Measurements from ENCODE around the gene ALMS1.
"Not testable (repeated sequence)": the region's sequence is repeated elsewhere in the genome, so short reads cannot be mapped to it uniquely, and the experiment has no call there.

Gene ALMS1

GRCh38 chr2:73516033-73516432, 130.4 kb downstream of the ALMS1 start:
- H3K9me3 ChIP-seq (replicated peaks; ENCODE audit: low read length) = no peaks in the 10 kb centered on the region
- no peak overlapping the region for H3K4me3 ChIP-seq (ENCODE audit: low read length)
- H3K27me3 ChIP-seq (ENCODE audit: control insufficient read depth, insufficient read depth, low read length) = no peaks in the 10 kb centered on the region
- H3K36me3 ChIP-seq (ENCODE audit: insufficient read depth, low read length) = no peaks in the 10 kb centered on the region
- peaks cover 3% of the 10 kb centered on the region for H3K4me1 ChIP-seq (ENCODE audit: control insufficient read depth, insufficient read depth, low read length)
- H3K9ac ChIP-seq (ENCODE audit: low read depth, low read length) = no peak overlapping the region
- no peak overlapping the region for H3K4me2 ChIP-seq (ENCODE audit: low read length)

GRCh38 chr2:73528688-73529087, 143.1 kb downstream of the ALMS1 start:
- no peak overlapping the region for H3K4me2 ChIP-seq (ENCODE audit: low read length)
- peaks cover 6% of the 10 kb centered on the region for H3K9me3 ChIP-seq (replicated peaks; ENCODE audit: low read length)
- no peak overlapping the region for H3K4me3 ChIP-seq (ENCODE audit: low read length)
- H3K9ac ChIP-seq (ENCODE audit: low read depth, low read length) = no peak overlapping the region
- no peaks in the 10 kb centered on the region for H3K27me3 ChIP-seq (ENCODE audit: control insufficient read depth, insufficient read depth, low read length)
- no peaks in the 10 kb centered on the region for H3K36me3 ChIP-seq (ENCODE audit: insufficient read depth, low read length)
- H3K4me1 ChIP-seq (ENCODE audit: control insufficient read depth, insufficient read depth, low read length) = no peaks in the 10 kb centered on the region

- not testable (repeated sequence) for H3K27me3 ChIP-seq (ENCODE audit: control insufficient read depth, insufficient read depth, low read length); H3K4me2 ChIP-seq (ENCODE audit: low read length); H3K9me3 ChIP-seq (replicated peaks; ENCODE audit: low read length); H3K4me3 ChIP-seq (ENCODE audit: low read length); H3K4me1 ChIP-seq (ENCODE audit: control insufficient read depth, insufficient read depth, low read length); H3K36me3 ChIP-seq (ENCODE audit: insufficient read depth, low read length); H3K9ac ChIP-seq (ENCODE audit: low read depth, low read length)
These were observed 145.1 kb downstream of the ALMS1 start for GRCh38 chr2:73530773-73531172.

GRCh38 chr2:73532381-73532780, 146.7 kb downstream of the ALMS1 start:
- Histone ChIP-seq H3K9me3 (replicated peaks; ENCODE audit: low read length) (peaks cover 6% of the 10 kb centered on the region), H3K4me1 (ENCODE audit: control insufficient read depth, insufficient read depth, low read length) (no peaks in the 10 kb centered on the region), H3K9ac (ENCODE audit: low read depth, low read length) (no peak overlapping the region), H3K27me3 (ENCODE audit: control insufficient read depth, insufficient read depth, low read length) (no peaks in the 10 kb centered on the region), H3K4me2 (ENCODE audit: low read length) (no peak overlapping the region), H3K4me3 (ENCODE audit: low read length) (no peak overlapping the region), H3K36me3 (ENCODE audit: insufficient read depth, low read length) (no peaks in the 10 kb centered on the region)

GRCh38 chr2:73536133-73536840, 150.7 kb downstream of the ALMS1 start:
- Histone ChIP-seq H3K4me2 (ENCODE audit: low read length) (no peak overlapping the region), H3K27me3 (ENCODE audit: control insufficient read depth, insufficient read depth, low read length) (no peaks in the 10 kb centered on the region), H3K4me3 (ENCODE audit: low read length) (no peak overlapping the region), H3K4me1 (ENCODE audit: control insufficient read depth, insufficient read depth, low read length) (no peaks in the 10 kb centered on the region), H3K9ac (ENCODE audit: low read depth, low read length) (no peak overlapping the region), H3K9me3 (replicated peaks; ENCODE audit: low read length) (no peaks in the 10 kb centered on the region), H3K36me3 (ENCODE audit: insufficient read depth, low read length) (no peaks in the 10 kb centered on the region)

GRCh38 chr2:73560875-73561274, 175.2 kb downstream of the ALMS1 start:
- not testable (repeated sequence) for H3K36me3 ChIP-seq (ENCODE audit: insufficient read depth, low read length); H3K9me3 ChIP-seq (replicated peaks; ENCODE audit: low read length); H3K4me2 ChIP-seq (ENCODE audit: low read length)

GRCh38 chr2:73561422-73561821, 175.8 kb downstream of the ALMS1 start:
- peaks cover 6% of the 10 kb centered on the region for H3K36me3 ChIP-seq (ENCODE audit: insufficient read depth, low read length)
- H3K9me3 ChIP-seq (replicated peaks; ENCODE audit: low read length) = no peaks in the 10 kb centered on the region
- H3K4me2 ChIP-seq (ENCODE audit: low read length) = no peak overlapping the region
- H3K27me3 ChIP-seq (ENCODE audit: control insufficient read depth, insufficient read depth, low read length) = no peaks in the 10 kb centered on the region
- no peaks in the 10 kb centered on the region for H3K4me1 ChIP-seq (ENCODE audit: control insufficient read depth, insufficient read depth, low read length)
- H3K9ac ChIP-seq (ENCODE audit: low read depth, low read length) = no peak overlapping the region
- H3K4me3 ChIP-seq (ENCODE audit: low read length) = no peak overlapping the region

More at GRCh38 chr2:73560875-73561274, 175.2 kb downstream of the ALMS1 start:
- H3K4me3 ChIP-seq (ENCODE audit: low read length); H3K9ac ChIP-seq (ENCODE audit: low read depth, low read length); H3K4me1 ChIP-seq (ENCODE audit: control insufficient read depth, insufficient read depth, low read length); H3K27me3 ChIP-seq (ENCODE audit: control insufficient read depth, insufficient read depth, low read length): not testable (repeated sequence)

GRCh38 chr2:73564986-73565385, 179.3 kb downstream of the ALMS1 start:
- Histone ChIP-seq H3K4me3 (ENCODE audit: low read length) (no peak overlapping the region), H3K4me2 (ENCODE audit: low read length) (no peak overlapping the region), H3K36me3 (ENCODE audit: insufficient read depth, low read length) (no peaks in the 10 kb centered on the region), H3K9ac (ENCODE audit: low read depth, low read length) (no peak overlapping the region), H3K9me3 (replicated peaks; ENCODE audit: low read length) (no peaks in the 10 kb centered on the region), H3K27me3 (ENCODE audit: control insufficient read depth, insufficient read depth, low read length) (no peaks in the 10 kb centered on the region), H3K4me1 (ENCODE audit: control insufficient read depth, insufficient read depth, low read length) (no peaks in the 10 kb centered on the region)

GRCh38 chr2:73566288-73566878, 180.7 kb downstream of the ALMS1 start:
- H3K9ac ChIP-seq (ENCODE audit: low read depth, low read length) = no peak overlapping the region
- H3K36me3 ChIP-seq (ENCODE audit: insufficient read depth, low read length) = no peaks in the 10 kb centered on the region
- no peaks in the 10 kb centered on the region for H3K4me1 ChIP-seq (ENCODE audit: control insufficient read depth, insufficient read depth, low read length)
- no peaks in the 10 kb centered on the region for H3K27me3 ChIP-seq (ENCODE audit: control insufficient read depth, insufficient read depth, low read length)
- H3K4me2 ChIP-seq (ENCODE audit: low read length) = no peak overlapping the region
- no peak overlapping the region for H3K4me3 ChIP-seq (ENCODE audit: low read length)
- H3K9me3 ChIP-seq (replicated peaks; ENCODE audit: low read length) = no peaks in the 10 kb centered on the region

- no peak overlapping the region for H3K9ac ChIP-seq (ENCODE audit: low read depth, low read length)
- no peak overlapping the region for H3K4me2 ChIP-seq (ENCODE audit: low read length)
These were observed 189.6 kb downstream of the ALMS1 start for GRCh38 chr2:73575261-73575660.

GRCh38 chr2:73582364-73582763, 196.7 kb downstream of the ALMS1 start:
- Histone ChIP-seq H3K4me2 (ENCODE audit: low read length) (no peak overlapping the region), H3K9me3 (replicated peaks; ENCODE audit: low read length) (no peaks in the 10 kb centered on the region), H3K4me3 (ENCODE audit: low read length) (no peak overlapping the region), H3K9ac (ENCODE audit: low read depth, low read length) (no peak overlapping the region), H3K4me1 (ENCODE audit: control insufficient read depth, insufficient read depth, low read length) (no peaks in the 10 kb centered on the region), H3K27me3 (ENCODE audit: control insufficient read depth, insufficient read depth, low read length) (no peaks in the 10 kb centered on the region), H3K36me3 (ENCODE audit: insufficient read depth, low read length) (no peaks in the 10 kb centered on the region)

More at GRCh38 chr2:73575261-73575660, 189.6 kb downstream of the ALMS1 start:
- no peaks in the 10 kb centered on the region for H3K4me1 ChIP-seq (ENCODE audit: control insufficient read depth, insufficient read depth, low read length)
- H3K27me3 ChIP-seq (ENCODE audit: control insufficient read depth, insufficient read depth, low read length) = no peaks in the 10 kb centered on the region
- no peaks in the 10 kb centered on the region for H3K9me3 ChIP-seq (replicated peaks; ENCODE audit: low read length)
- H3K36me3 ChIP-seq (ENCODE audit: insufficient read depth, low read length) = peaks cover 14% of the 10 kb centered on the region
- H3K4me3 ChIP-seq (ENCODE audit: low read length) = no peak overlapping the region

GRCh38 chr2:73588177-73588576, 202.5 kb downstream of the ALMS1 start:
- Histone ChIP-seq H3K27me3 (ENCODE audit: control insufficient read depth, insufficient read depth, low read length) (no peaks in the 10 kb centered on the region), H3K9ac (ENCODE audit: low read depth, low read length) (no peak overlapping the region), H3K4me3 (ENCODE audit: low read length) (no peak overlapping the region), H3K4me2 (ENCODE audit: low read length) (no peak overlapping the region), H3K9me3 (replicated peaks; ENCODE audit: low read length) (no peaks in the 10 kb centered on the region), H3K36me3 (ENCODE audit: insufficient read depth, low read length) (no peaks in the 10 kb centered on the region), H3K4me1 (ENCODE audit: control insufficient read depth, insufficient read depth, low read length) (no peaks in the 10 kb centered on the region)
